PC-9 (cell line): ENCODE data around the gene NME9. TPM values are rescaled to one million over a fixed set of nuclear protein-coding genes. Genes with fewer than 3 reads are reported as not detected.

Experiments used
- BruUV-seq: library from RNA; stranded (reverse); fragments of 400-500 nt; replicated peaks from 2 replicates; lab custom pipeline; 2021; lab: Mats Ljungman, UMichigan
- CTCF ChIA-PET: fragments of 300-600 bp; sonication (Branson Sonifier 250); formaldehyde crosslinking; loops from one replicate; lab custom pipeline; 2022; ENCODE audit warnings: antibody characterized with exemption; lab: Charles Lee
- POLR2A ChIA-PET: fragments of 300-600 bp; sonication (Branson Sonifier 250); formaldehyde crosslinking; loops from one replicate; lab custom pipeline; 2022; ENCODE audit warnings: antibody characterized with exemption; ENCODE audit not compliant: unreplicated experiment; lab: Charles Lee
- DNase-seq, 2 experiments: peaks; one replicate each; pipeline versions ENCODE4 v3.0.0 to v3.0.0-alpha.2; 2015 to 2022; ENCODE audit warnings: mixed read lengths in 1 of 2
- H2AFZ ChIP-seq: fragments of 200-600 bp; sonication (generic); 2 replicates; pipeline ENCODE4 v1.8.1; 2017; ENCODE audit warnings: antibody characterized with exemption
- H3F3A ChIP-seq: fragments of 200-600 bp; sonication (generic); 2 replicates; pipeline ENCODE4 v1.8.1; 2017; ENCODE audit warnings: antibody characterized with exemption, mild to moderate bottlenecking, low read depth; ENCODE audit not compliant: insufficient read depth
- H3K27ac ChIP-seq: fragments of 200-600 bp; sonication (generic); 2 replicates; pipeline ENCODE4 v1.6.1; 2016; ENCODE audit warnings: mixed run types
- H3K27me3 ChIP-seq: fragments of 200-600 bp; sonication (generic); 2 replicates; pipeline ENCODE4 v1.6.1; 2016; ENCODE audit warnings: low read depth, mixed run types; ENCODE audit not compliant: insufficient read depth
- H3K36me3 ChIP-seq: fragments of 200-600 bp; sonication (generic); 2 replicates; pipeline ENCODE4 v1.6.1; 2016; ENCODE audit warnings: low read depth, mixed run types
- H3K4me1 ChIP-seq: fragments of 200-600 bp; sonication (generic); replicated peaks from 2 replicates; pipeline ENCODE4 v1.6.1; 2016; ENCODE audit warnings: mixed run types; ENCODE audit not compliant: insufficient read depth
- H3K4me2 ChIP-seq: fragments of 200-600 bp; sonication (generic); 2 replicates; pipeline ENCODE4 v1.6.1; 2017; ENCODE audit warnings: mixed run types
- H3K4me3 ChIP-seq: fragments of 200-600 bp; sonication (generic); 2 replicates; pipeline ENCODE4 v1.6.1; 2016; ENCODE audit warnings: mixed run types
- H3K79me2 ChIP-seq: fragments of 200-600 bp; sonication (generic); 2 replicates; pipeline ENCODE4 v1.6.1; 2017; ENCODE audit warnings: low read depth, mixed run types
- H3K9me2 ChIP-seq: fragments of 200-600 bp; sonication (generic); 2 replicates; pipeline ENCODE4 v1.8.1; 2017; ENCODE audit warnings: mild to moderate bottlenecking; ENCODE audit not compliant: insufficient read depth
- H3K9me3 ChIP-seq: fragments of 200-600 bp; sonication (generic); 2 replicates; pipeline ENCODE4 v1.8.1; 2016; ENCODE audit warnings: low read depth; ENCODE audit not compliant: insufficient read depth
- H4K20me1 ChIP-seq: fragments of 200-600 bp; sonication (generic); 2 replicates; pipeline ENCODE4 v1.8.1; 2017; ENCODE audit not compliant: insufficient read depth
- CTCF ChIP-seq: fragments of 200-600 bp; sonication (generic); conservative IDR thresholded peaks from 2 replicates; pipeline ENCODE4 v1.6.1; 2017; ENCODE audit warnings: mixed run types, antibody characterized with exemption, mild to moderate bottlenecking, moderate library complexity
- EZH2 ChIP-seq: fragments of 200-600 bp; sonication (generic); IDR thresholded peaks from 2 replicates; pipeline ENCODE4 v1.8.0; 2017; ENCODE audit warnings: antibody characterized with exemption, low read depth
- intact Hi-C: fragments of 100-400 bp; cut with micrococcal nuclease; formaldehyde crosslinking; loops from one replicate; pipeline ENCODE4 v1.10.0; 2022; ENCODE audit not compliant: unreplicated experiment
- total RNA-seq: library from RNA; stranded (reverse); gene quantifications from 2 replicates; pipeline ENCODE4 v1.2.3, GENCODE V29; 2021

The NME9 gene
- total RNA-seq, 1 experiment from 2014 or later: not detected

GRCh38 chr3:138317687-138318086 is 12.0 kb downstream of the NME9 start:
- CTCF ChIA-PET: no interaction called here
- no TSS peak for BruUV-seq
- intact Hi-C loops: no loop called here

GRCh38 chr3:138314751-138315150 is 14.9 kb downstream of the NME9 start:
- no peak overlapping the region for H3K27ac ChIP-seq
- H3K27me3 ChIP-seq: peaks cover 24% of the 10 kb centered on the region
- no peak for DNase-seq
- H3K36me3 ChIP-seq: no peaks in the 10 kb centered on the region
- no peak for TF ChIP-seq CTCF
- no peak for TF ChIP-seq EZH2
- no peak overlapping the region for H3K4me2 ChIP-seq
- no TSS peak for BruUV-seq
- no peaks in the 10 kb centered on the region for H3K4me1 ChIP-seq
- H4K20me1 ChIP-seq: no peaks in the 10 kb centered on the region
- H3K9me3 ChIP-seq: no peaks in the 10 kb centered on the region
- CTCF ChIA-PET: no interaction called here
- no peak overlapping the region for H3K4me3 ChIP-seq
- H3K79me2 ChIP-seq: no peaks in the 10 kb centered on the region
- POLR2A ChIA-PET: no interaction called here
- H2AFZ ChIP-seq: no peak overlapping the region
- H3K9me2 ChIP-seq: no peaks in the 10 kb centered on the region
- no peaks in the 10 kb centered on the region for H3F3A ChIP-seq
- intact Hi-C loops: no loop called here

More at GRCh38 chr3:138317687-138318086, 12.0 kb downstream of the NME9 start:
- H4K20me1 ChIP-seq: no peaks in the 10 kb centered on the region
- no peak overlapping the region for H2AFZ ChIP-seq
- DNase-seq: no peak
- H3K79me2 ChIP-seq: no peaks in the 10 kb centered on the region
- no peak overlapping the region for H3K27ac ChIP-seq
- H3F3A ChIP-seq: no peaks in the 10 kb centered on the region
- H3K4me3 ChIP-seq: no peak overlapping the region
- H3K9me2 ChIP-seq: no peaks in the 10 kb centered on the region
- no peaks in the 10 kb centered on the region for H3K4me1 ChIP-seq
- no peak overlapping the region for H3K4me2 ChIP-seq
- POLR2A ChIA-PET: no interaction called here
- no peaks in the 10 kb centered on the region for H3K27me3 ChIP-seq
- H3K36me3 ChIP-seq: no peaks in the 10 kb centered on the region
- TF ChIP-seq EZH2: no peak
- no peak for TF ChIP-seq CTCF
- H3K9me3 ChIP-seq: no peaks in the 10 kb centered on the region

GRCh38 chr3:138310494-138310893 is 19.2 kb downstream of the NME9 start:
- CTCF ChIA-PET: no interaction called here

More at GRCh38 chr3:138310494-138310893, 19.2 kb downstream of the NME9 start:
- Histone ChIP-seq H3K27ac (no peak overlapping the region), H3K27me3 (peaks cover 24% of the 10 kb centered on the region), H3K4me2 (no peak overlapping the region), H3K79me2 (no peaks in the 10 kb centered on the region), H3K9me2 (no peaks in the 10 kb centered on the region), H3K4me1 (no peaks in the 10 kb centered on the region), H3F3A (no peaks in the 10 kb centered on the region), H4K20me1 (no peaks in the 10 kb centered on the region), H3K36me3 (no peaks in the 10 kb centered on the region), H2AFZ (no peak overlapping the region), H3K9me3 (peaks cover 11% of the 10 kb centered on the region; the same call in 1 of the 2 replicates), H3K4me3 (no peak overlapping the region)
- TF ChIP-seq CTCF (no peak), EZH2 (no peak)
- POLR2A ChIA-PET: no interaction called here
- no peak for DNase-seq
- intact Hi-C loops: no loop called here
- no TSS peak for BruUV-seq
